ENCODE results near the gene CLEC12A.
"Not testable (repeated sequence)": the region's sequence is repeated elsewhere in the genome, so short reads cannot be mapped to it uniquely, and the experiment has no call there.

CLEC12A gene

GRCh38 chr12:9961901-9962300 is 9.3 kb upstream of the CLEC12A start:
- TF ChIP-seq, protein P1, sequence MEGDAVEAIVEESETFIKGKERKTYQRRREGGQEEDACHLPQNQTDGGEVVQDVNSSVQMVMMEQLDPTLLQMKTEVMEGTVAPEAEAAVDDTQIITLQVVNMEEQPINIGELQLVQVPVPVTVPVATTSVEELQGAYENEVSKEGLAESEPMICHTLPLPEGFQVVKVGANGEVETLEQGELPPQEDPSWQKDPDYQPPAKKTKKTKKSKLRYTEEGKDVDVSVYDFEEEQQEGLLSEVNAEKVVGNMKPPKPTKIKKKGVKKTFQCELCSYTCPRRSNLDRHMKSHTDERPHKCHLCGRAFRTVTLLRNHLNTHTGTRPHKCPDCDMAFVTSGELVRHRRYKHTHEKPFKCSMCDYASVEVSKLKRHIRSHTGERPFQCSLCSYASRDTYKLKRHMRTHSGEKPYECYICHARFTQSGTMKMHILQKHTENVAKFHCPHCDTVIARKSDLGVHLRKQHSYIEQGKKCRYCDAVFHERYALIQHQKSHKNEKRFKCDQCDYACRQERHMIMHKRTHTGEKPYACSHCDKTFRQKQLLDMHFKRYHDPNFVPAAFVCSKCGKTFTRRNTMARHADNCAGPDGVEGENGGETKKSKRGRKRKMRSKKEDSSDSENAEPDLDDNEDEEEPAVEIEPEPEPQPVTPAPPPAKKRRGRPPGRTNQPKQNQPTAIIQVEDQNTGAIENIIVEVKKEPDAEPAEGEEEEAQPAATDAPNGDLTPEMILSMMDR (IDR thresholded peaks at IDR 0.05; ENCODE audit: low read depth, low read length) = no peak
- H3K4me3 ChIP-seq (ENCODE audit: low read depth, low read length) = no peak overlapping the region

GRCh38 chr12:9969673-9970072 is 1.5 kb upstream of the CLEC12A start:
- TF ChIP-seq, protein P1 (IDR thresholded peaks at IDR 0.05; ENCODE audit: low read depth, low read length) = no peak
- H3K4me3 ChIP-seq (ENCODE audit: low read depth, low read length) = no peak overlapping the region

DNA sequence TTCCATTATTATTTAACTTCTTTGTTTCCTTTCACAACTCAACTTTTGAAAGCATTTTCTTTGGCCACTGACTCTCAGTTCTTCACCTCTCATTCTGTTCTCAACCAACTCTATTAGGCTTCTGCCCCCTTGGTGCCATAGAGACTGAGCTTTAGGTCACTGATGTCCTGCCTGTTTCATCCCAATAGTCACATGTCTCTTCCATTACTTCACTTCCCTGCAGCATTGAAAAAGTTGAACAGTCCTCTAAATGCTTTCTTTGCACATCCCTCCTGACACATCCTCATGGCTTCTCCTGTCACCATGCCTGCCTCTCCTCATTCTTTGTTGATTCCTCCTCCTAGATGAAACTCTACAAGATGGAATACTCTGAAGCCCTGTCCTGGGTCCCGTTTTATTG is 2.7 kb downstream of the CLEC12A start:
- no peak overlapping the region for H3K4me3 ChIP-seq (ENCODE audit: low read depth, low read length)
- TF ChIP-seq, protein P1 (IDR thresholded peaks at IDR 0.05; ENCODE audit: low read depth, low read length) = no peak

GRCh38 chr12:9974731-9975130 is 3.5 kb downstream of the CLEC12A start:
- H3K4me3 ChIP-seq (ENCODE audit: low read depth, low read length) = not testable (repeated sequence)

DNA sequence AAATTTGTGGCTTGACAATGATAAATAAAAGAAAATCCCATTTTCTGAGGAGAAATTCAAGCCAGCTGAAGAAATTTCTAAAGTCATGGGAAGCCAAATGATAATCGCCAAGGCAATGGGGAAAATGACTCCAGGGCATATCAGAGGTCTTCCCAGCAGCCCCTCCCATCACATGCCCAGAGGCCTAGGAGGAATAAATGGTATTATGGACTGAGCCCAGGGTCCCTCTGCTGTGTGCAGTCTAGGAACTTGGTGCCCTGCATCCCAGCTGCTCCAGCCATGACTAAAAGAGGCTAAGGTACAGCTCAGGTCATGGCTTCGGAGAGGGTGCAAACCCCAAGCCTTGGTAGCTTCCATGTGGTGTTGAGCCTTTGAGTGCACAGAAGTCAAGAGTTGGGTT is 4.4 kb downstream of the CLEC12A start:
- H3K4me3 ChIP-seq (ENCODE audit: low read depth, low read length) = no peak overlapping the region
- TF ChIP-seq, protein P1 (IDR thresholded peaks at IDR 0.05; ENCODE audit: low read depth, low read length) = no peak

- H3K4me3 ChIP-seq (ENCODE audit: low read depth, low read length) = not testable (repeated sequence)
Observed at GRCh38 chr12:9976626-9977025, 5.4 kb downstream of the CLEC12A start.

- TF ChIP-seq, protein P1 (IDR thresholded peaks at IDR 0.05; ENCODE audit: low read depth, low read length) = no peak
- no peak overlapping the region for H3K4me3 ChIP-seq (ENCODE audit: low read depth, low read length)
Observed at GRCh38 chr12:9977916-9978315, 6.7 kb downstream of the CLEC12A start.

DNA sequence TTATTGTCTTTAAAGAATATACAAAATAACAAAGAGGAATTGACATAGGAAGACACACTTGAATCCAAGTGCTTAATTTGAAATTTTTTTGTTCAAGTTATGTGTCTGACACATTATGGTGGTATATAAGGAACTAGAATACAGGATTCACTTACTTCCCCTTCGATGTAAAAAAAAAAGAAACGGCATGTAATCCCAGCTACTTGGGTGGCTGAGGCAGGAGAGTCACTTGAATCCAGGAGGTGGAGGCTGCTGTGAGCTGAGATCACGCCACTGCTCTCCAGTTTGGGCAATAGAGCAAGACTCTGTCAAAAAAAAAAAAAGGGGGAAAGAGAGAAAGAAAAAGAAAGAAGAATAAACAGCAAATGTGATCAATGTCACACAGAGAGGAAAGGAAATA is 8.9 kb downstream of the CLEC12A start:
- H3K4me3 ChIP-seq (ENCODE audit: low read depth, low read length) = no peak overlapping the region
- TF ChIP-seq, protein P1 (IDR thresholded peaks at IDR 0.05; ENCODE audit: low read depth, low read length) = no peak
